Osteoblast (primary cell): ENCODE results near the gene NEDD4L. TPM values are rescaled to one million over a fixed set of nuclear protein-coding genes. Genes with fewer than 3 reads are reported as not detected.

Experiments
- DNase-seq: peaks from one replicate; pipeline ENCODE4 v3.0.0; 2011; ENCODE audit warnings: low spot score, mixed read lengths; ENCODE audit not compliant: insufficient read length; ENCODE audit errors: missing footprints
- H2AFZ ChIP-seq: 2 replicates; pipeline ENCODE4 v1.6.0; 2011; ENCODE audit warnings: mild to moderate bottlenecking, low read length
- H3K27ac ChIP-seq: 2 replicates; pipeline ENCODE4 v1.5.1; 2011; ENCODE audit warnings: mild to moderate bottlenecking, low read depth, low read length, moderate library complexity
- H3K27me3 ChIP-seq: 2 replicates; pipeline ENCODE4 v1.6.0; 2012; ENCODE audit warnings: mild to moderate bottlenecking, control low read depth, inconsistent platforms, low read length, moderate library complexity; ENCODE audit not compliant: insufficient read depth
- H3K36me3 ChIP-seq: 2 replicates; pipeline ENCODE4 v1.5.1; 2011; ENCODE audit warnings: mild to moderate bottlenecking, low read length, control low read depth, moderate library complexity; ENCODE audit not compliant: insufficient read depth
- H3K4me1 ChIP-seq: 2 replicates; pipeline ENCODE4 v1.5.1; 2011; ENCODE audit warnings: mild to moderate bottlenecking, low read length, control low read depth, moderate library complexity; ENCODE audit not compliant: insufficient read depth
- H3K4me2 ChIP-seq: 2 replicates; pipeline ENCODE4 v1.6.0; 2011; ENCODE audit warnings: mild to moderate bottlenecking, low read length; ENCODE audit not compliant: insufficient read depth
- H3K4me3 ChIP-seq: fragments of 200-600 bp; sonication (generic); 3 replicates; pipeline ENCODE4 v1.5.1; 2012; ENCODE audit warnings: mild to moderate bottlenecking, low read length, inconsistent platforms; ENCODE audit not compliant: insufficient read depth
- H3K79me2 ChIP-seq: 2 replicates; pipeline ENCODE4 v1.6.0; 2012; ENCODE audit warnings: mild to moderate bottlenecking, low read length, control low read depth, inconsistent platforms; ENCODE audit not compliant: insufficient read depth
- H3K9me3 ChIP-seq: 2 replicates; pipeline ENCODE4 v1.5.1; 2011; ENCODE audit warnings: low read depth, low read length, control low read depth
- H4K20me1 ChIP-seq: 2 replicates; pipeline ENCODE4 v1.6.0; 2012; ENCODE audit warnings: mild to moderate bottlenecking, low read length, control low read depth; ENCODE audit not compliant: insufficient read depth
- total RNA-seq: library from RNA; depleted of rRNA; stranded (reverse); fragments of >200 nt; gene quantifications from 2 replicates; pipeline ENCODE4 v1.2.3, GENCODE V29; 2012
- TF ChIP-seq, protein P1 (sequence below): IDR thresholded peaks from 2 replicates; pipeline ENCODE4 v1.5.1; 2011; ENCODE audit warnings: mild to moderate bottlenecking, low read depth, low read length, moderate library complexity; ENCODE audit errors: extremely low read depth

Gene NEDD4L
- total RNA-seq, 1 donor = 30.0 TPM

DNA sequence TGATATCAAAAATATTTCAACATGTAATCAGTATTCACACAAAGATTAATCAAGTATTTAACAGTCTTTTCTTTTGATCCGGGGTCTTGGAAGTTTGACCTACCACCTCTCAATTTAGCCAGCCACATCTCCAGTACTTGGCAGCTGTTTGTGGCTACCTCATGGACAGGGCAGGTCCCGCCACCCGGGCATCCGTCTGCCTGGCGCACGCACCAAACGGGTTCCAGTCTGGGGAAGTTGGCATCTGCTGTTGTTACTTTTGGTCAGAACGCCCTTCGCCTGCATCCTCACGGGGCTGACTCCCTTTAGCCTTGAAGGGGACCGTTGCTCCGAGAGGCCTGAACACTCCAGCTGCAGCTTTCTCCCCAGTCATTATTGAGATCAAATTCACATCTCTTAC, 81.7 kb downstream of the NEDD4L start:
- no peak for DNase-seq
- Histone ChIP-seq H2AFZ (no peak overlapping the region), H3K4me2 (no peak overlapping the region), H3K79me2 (no peaks in the 10 kb centered on the region), H3K4me1 (no peaks in the 10 kb centered on the region), H3K36me3 (no peaks in the 10 kb centered on the region), H3K9me3 (no peaks in the 10 kb centered on the region), H3K27me3 (peaks cover 6% of the 10 kb centered on the region), H4K20me1 (no peaks in the 10 kb centered on the region), H3K27ac (no peak overlapping the region), H3K4me3 (no peak overlapping the region)
- TF ChIP-seq, protein P1, sequence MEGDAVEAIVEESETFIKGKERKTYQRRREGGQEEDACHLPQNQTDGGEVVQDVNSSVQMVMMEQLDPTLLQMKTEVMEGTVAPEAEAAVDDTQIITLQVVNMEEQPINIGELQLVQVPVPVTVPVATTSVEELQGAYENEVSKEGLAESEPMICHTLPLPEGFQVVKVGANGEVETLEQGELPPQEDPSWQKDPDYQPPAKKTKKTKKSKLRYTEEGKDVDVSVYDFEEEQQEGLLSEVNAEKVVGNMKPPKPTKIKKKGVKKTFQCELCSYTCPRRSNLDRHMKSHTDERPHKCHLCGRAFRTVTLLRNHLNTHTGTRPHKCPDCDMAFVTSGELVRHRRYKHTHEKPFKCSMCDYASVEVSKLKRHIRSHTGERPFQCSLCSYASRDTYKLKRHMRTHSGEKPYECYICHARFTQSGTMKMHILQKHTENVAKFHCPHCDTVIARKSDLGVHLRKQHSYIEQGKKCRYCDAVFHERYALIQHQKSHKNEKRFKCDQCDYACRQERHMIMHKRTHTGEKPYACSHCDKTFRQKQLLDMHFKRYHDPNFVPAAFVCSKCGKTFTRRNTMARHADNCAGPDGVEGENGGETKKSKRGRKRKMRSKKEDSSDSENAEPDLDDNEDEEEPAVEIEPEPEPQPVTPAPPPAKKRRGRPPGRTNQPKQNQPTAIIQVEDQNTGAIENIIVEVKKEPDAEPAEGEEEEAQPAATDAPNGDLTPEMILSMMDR = no peak

DNA sequence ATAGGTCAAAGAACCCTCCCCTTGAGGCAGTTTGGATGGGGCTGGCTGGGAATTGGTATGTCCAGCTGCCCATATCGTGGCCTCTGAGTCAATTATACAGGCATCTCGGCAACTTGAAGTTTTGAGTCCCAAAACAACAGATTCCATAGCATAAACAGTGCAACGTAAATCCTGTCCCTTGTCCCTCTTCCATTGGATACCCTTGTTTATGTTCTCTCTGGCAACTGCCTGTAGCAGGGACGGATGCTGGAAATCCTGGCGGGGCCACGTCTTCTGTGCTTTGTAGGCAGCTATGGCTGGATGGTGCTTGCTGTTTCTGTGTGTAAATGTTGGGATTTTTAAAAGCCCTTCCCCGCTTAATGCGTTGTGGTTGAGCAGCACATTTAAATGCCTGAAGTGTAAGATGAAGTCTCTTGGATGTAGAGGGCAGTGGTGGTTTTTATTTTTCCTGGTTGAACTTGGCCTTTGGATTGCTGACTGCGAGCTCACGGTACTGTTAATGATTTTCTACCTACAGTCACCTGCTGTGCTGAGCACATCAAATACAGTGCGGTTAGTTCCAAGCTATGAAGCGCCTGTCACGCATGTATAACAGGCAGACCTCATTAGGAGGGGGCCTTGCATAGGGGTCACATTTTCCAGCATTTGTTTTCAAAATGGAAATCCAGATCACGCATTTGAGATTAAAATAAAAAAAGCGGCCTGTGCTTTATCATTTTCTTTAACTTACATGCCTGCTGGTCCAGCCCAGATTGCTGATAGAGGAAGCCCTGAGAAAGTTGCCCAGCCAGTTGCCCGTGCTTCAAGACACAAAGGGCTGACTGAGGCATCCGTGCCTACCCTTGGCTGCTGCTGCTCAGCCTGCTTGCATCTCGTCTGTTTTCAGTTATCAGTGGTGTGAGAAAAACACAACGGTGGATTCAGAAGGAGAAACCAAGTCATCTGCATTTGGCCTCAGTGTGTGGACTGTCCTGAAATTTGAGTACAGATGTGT, 84.7 kb downstream of the NEDD4L start:
- H3K4me2 ChIP-seq = no peak overlapping the region
- H3K27ac ChIP-seq = no peak overlapping the region
- TF ChIP-seq, protein P1 = no peak

DNA sequence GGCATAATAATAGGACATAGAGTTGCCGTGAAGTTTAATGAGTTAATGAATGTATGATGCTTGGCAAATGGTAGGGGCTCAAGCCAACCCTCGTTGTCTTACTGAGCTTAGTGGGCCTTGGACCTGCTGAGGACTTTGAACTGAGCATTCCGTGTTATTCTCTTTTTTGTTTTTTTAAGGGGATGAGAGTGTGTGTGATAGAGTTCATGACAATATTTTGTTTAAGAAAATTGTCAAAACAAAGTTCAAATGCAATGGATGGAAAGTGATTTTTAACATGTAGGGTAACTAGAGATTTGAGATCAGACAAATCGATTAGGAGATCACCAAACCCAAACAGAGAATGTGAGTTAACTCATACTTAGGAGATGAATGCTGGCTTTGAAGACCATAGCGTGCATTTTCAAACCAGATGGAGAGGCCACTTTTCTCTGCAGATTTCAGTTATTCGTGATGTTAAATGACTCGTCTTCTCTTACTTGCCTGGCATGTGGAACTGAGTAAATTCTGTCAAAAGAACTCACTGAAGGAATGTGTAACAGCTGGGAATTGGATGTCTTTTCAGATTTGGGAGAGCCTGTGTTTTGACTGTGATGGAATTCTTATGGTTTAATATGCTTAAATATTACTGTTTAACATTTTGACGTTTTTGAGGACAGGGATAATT, 88.7 kb downstream of the NEDD4L start:
- H3K4me2 ChIP-seq = no peak overlapping the region
- no peaks in the 10 kb centered on the region for H4K20me1 ChIP-seq

More for the DNA sequence above, 84.7 kb downstream of the NEDD4L start:
- Histone ChIP-seq H3K79me2 (no peaks in the 10 kb centered on the region), H3K9me3 (no peaks in the 10 kb centered on the region), H3K4me3 (no peak overlapping the region), H3K27me3 (peaks cover 23% of the 10 kb centered on the region), H4K20me1 (no peaks in the 10 kb centered on the region), H3K36me3 (no peaks in the 10 kb centered on the region), H3K4me1 (no peaks in the 10 kb centered on the region), H2AFZ (no peak overlapping the region)
- no peak for DNase-seq

More for the DNA sequence above, 88.7 kb downstream of the NEDD4L start:
- H2AFZ ChIP-seq = no peak overlapping the region
- DNase-seq = no peak
- no peaks in the 10 kb centered on the region for H3K9me3 ChIP-seq
- H3K4me3 ChIP-seq = no peak overlapping the region
- no peaks in the 10 kb centered on the region for H3K36me3 ChIP-seq
- no peak overlapping the region for H3K27ac ChIP-seq
- no peaks in the 10 kb centered on the region for H3K79me2 ChIP-seq
- peaks cover 26% of the 10 kb centered on the region for H3K27me3 ChIP-seq
- H3K4me1 ChIP-seq = peaks cover 12% of the 10 kb centered on the region
- TF ChIP-seq, protein P1 = no peak
